ENCODE data around the gene ACOT13.
"Not testable (repeated sequence)": the region's sequence is repeated elsewhere in the genome, so short reads cannot be mapped to it uniquely, and the experiment has no call there.

Gene ACOT13

GRCh38 chr6:24734710-24735109 is 67.8 kb downstream of the ACOT13 start:
- DNase-seq: not testable (repeated sequence)

- no peak for DNase-seq
Observed at GRCh38 chr6:24738741-24739140, 71.9 kb downstream of the ACOT13 start.

GRCh38 chr6:24740861-24741260 is 74.0 kb downstream of the ACOT13 start:
- peak; percentile 31 for DNase-seq

GRCh38 chr6:24742216-24742738 is 75.4 kb downstream of the ACOT13 start:
- DNase-seq: no peak

- peak; percentile 97 for DNase-seq
Observed at GRCh38 chr6:24743265-24743943, 76.5 kb downstream of the ACOT13 start.

- no peak for DNase-seq
Observed at GRCh38 chr6:24743944-24744335, 77.1 kb downstream of the ACOT13 start.

GRCh38 chr6:24744911-24745310 is 78.0 kb downstream of the ACOT13 start:
- no peak for DNase-seq

GRCh38 chr6:24749297-24749696 is 82.4 kb downstream of the ACOT13 start:
- DNase-seq: no peak

GRCh38 chr6:24750878-24751277 is 84.0 kb downstream of the ACOT13 start:
- DNase-seq: not testable (repeated sequence)

GRCh38 chr6:24752503-24752902 is 85.6 kb downstream of the ACOT13 start:
- no peak for DNase-seq

- DNase-seq: peak; percentile 33
Observed at GRCh38 chr6:24752917-24753492, 86.1 kb downstream of the ACOT13 start.

GRCh38 chr6:24753545-24753944 is 86.7 kb downstream of the ACOT13 start:
- DNase-seq: no peak

- DNase-seq: not testable (repeated sequence)
Observed at GRCh38 chr6:24754378-24754777, 87.5 kb downstream of the ACOT13 start.

Measured in EL (cell line).